HL-60/S4 treated with phorbol 12-myristate 13-acetate at 8.2 ng/mL for 4 days and 3 days (cell line): ENCODE measurements around the gene ERC1.
"Not testable (repeated sequence)": the region's sequence is repeated elsewhere in the genome, so short reads cannot be mapped to it uniquely, and the experiment has no call there.

Experiments
- in situ Hi-C: fragments of 300-500 bp; cut with MboI; formaldehyde crosslinking; loops from 2 replicates; pipeline ENCODE4 v1.15.0; 2022; ENCODE audit warnings: low sequenced_read_pairs

Gene ERC1

GRCh38 chr12:1069846-1070245 lies 78.8 kb downstream of the ERC1 start:
- in situ Hi-C loops: no loop called here

GRCh38 chr12:1071182-1071581 lies 80.2 kb downstream of the ERC1 start:
- in situ Hi-C loops: no loop called here

GRCh38 chr12:1073652-1074051 lies 82.6 kb downstream of the ERC1 start:
- in situ Hi-C loops: no loop called here

- in situ Hi-C loops: no loop called here
These were observed 86.2 kb downstream of the ERC1 start for GRCh38 chr12:1077036-1077803.

- in situ Hi-C loops: no loop called here
These were observed 87.0 kb downstream of the ERC1 start for GRCh38 chr12:1078002-1078401.

GRCh38 chr12:1080520-1081223 lies 89.6 kb downstream of the ERC1 start:
- in situ Hi-C loops: no loop called here

- in situ Hi-C loops: no loop called here
These were observed 92.3 kb downstream of the ERC1 start for GRCh38 chr12:1083151-1083888.

- in situ Hi-C loops: no loop called here
These were observed 92.9 kb downstream of the ERC1 start for GRCh38 chr12:1083889-1084262.

- in situ Hi-C loops: no loop called here
These were observed 100.3 kb downstream of the ERC1 start for GRCh38 chr12:1091350-1091749.

- in situ Hi-C loops: no loop called here
These were observed 102.2 kb downstream of the ERC1 start for GRCh38 chr12:1093166-1093751.

- in situ Hi-C loops: no loop called here
These were observed 103.7 kb downstream of the ERC1 start for GRCh38 chr12:1094714-1095113.

GRCh38 chr12:1099158-1099557 lies 108.1 kb downstream of the ERC1 start:
- in situ Hi-C loops: no loop called here

- in situ Hi-C loops: not testable (repeated sequence)
These were observed 108.6 kb downstream of the ERC1 start for GRCh38 chr12:1099618-1100017.

- in situ Hi-C loops: no loop called here
These were observed 111.1 kb downstream of the ERC1 start for GRCh38 chr12:1102115-1102514.

- in situ Hi-C loops: no loop called here
These were observed 111.9 kb downstream of the ERC1 start for GRCh38 chr12:1102791-1103450.

GRCh38 chr12:1103632-1104031 lies 112.6 kb downstream of the ERC1 start:
- in situ Hi-C loops: no loop called here

- in situ Hi-C loops: no loop called here
These were observed 113.2 kb downstream of the ERC1 start for GRCh38 chr12:1104088-1104800.

- in situ Hi-C loops: no loop called here
These were observed 116.6 kb downstream of the ERC1 start for GRCh38 chr12:1107669-1108068.

GRCh38 chr12:1108276-1108675 lies 117.3 kb downstream of the ERC1 start:
- in situ Hi-C loops: no loop called here

GRCh38 chr12:1115484-1116231 lies 124.6 kb downstream of the ERC1 start:
- in situ Hi-C loops: no loop called here
